NB4 (cell line): Measurements from ENCODE around the gene SRRT.

Experiments used
- MYC ChIP-seq: IDR thresholded peaks from 2 replicates; pipeline ENCODE4 v1.6.1; 2011; ENCODE audit warnings: low read depth, low read length
- POLR2A ChIP-seq: IDR thresholded peaks from 2 replicates; pipeline ENCODE4 v1.6.1; 2011; ENCODE audit warnings: mild to moderate bottlenecking; ENCODE audit not compliant: insufficient read length; ENCODE audit errors: extremely low read depth
- TF ChIP-seq, protein P1 (sequence below): IDR thresholded peaks from one replicate; pipeline ENCODE4 v1.5.1; 2012; ENCODE audit warnings: low read depth, low read length
- TF ChIP-seq, protein P2 (sequence below): IDR thresholded peaks from 2 replicates; pipeline ENCODE4 v1.6.1; 2011; ENCODE audit warnings: low read depth, low read length

DNA sequence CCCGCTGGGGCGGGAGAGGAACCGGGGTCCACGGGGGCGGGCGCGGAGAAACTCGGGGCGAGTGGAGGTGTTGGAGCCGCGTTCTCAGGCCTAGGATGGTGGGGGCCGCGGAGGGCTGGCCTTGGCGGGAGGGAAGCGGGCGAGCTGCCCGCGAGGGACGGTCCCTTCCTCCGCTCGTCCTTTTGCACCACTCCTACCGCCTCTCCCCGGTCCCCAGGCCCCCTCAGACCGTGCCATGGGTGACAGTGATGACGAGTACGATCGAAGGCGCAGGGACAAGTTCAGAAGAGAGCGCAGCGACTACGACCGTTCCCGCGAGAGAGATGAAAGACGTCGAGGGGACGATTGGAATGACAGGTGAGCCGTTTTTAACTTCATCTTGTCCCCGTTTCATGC lies 451 bp downstream of the SRRT start:
- TF ChIP-seq, protein P1, sequence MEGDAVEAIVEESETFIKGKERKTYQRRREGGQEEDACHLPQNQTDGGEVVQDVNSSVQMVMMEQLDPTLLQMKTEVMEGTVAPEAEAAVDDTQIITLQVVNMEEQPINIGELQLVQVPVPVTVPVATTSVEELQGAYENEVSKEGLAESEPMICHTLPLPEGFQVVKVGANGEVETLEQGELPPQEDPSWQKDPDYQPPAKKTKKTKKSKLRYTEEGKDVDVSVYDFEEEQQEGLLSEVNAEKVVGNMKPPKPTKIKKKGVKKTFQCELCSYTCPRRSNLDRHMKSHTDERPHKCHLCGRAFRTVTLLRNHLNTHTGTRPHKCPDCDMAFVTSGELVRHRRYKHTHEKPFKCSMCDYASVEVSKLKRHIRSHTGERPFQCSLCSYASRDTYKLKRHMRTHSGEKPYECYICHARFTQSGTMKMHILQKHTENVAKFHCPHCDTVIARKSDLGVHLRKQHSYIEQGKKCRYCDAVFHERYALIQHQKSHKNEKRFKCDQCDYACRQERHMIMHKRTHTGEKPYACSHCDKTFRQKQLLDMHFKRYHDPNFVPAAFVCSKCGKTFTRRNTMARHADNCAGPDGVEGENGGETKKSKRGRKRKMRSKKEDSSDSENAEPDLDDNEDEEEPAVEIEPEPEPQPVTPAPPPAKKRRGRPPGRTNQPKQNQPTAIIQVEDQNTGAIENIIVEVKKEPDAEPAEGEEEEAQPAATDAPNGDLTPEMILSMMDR: no peak
- TF ChIP-seq, protein P2, sequence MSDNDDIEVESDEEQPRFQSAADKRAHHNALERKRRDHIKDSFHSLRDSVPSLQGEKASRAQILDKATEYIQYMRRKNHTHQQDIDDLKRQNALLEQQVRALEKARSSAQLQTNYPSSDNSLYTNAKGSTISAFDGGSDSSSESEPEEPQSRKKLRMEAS: no peak
- TF ChIP-seq POLR2A (no peak), MYC (0 out of 2 replicates have a peak, but pooled peaks have one; percentile 12)
